Stimulated activated CD4-positive, alpha-beta T cell treated with anti-CD3 and anti-CD28 coated beads, Interleukin-12 subunit alpha, Interleukin-12 subunit beta, amount 100 ng/mL, for 24 hours (primary cell): ENCODE measurements around the gene AXIN2.
"Not testable (repeated sequence)": the region's sequence is repeated elsewhere in the genome, so short reads cannot be mapped to it uniquely, and the experiment has no call there.

Experiments
- DNase-seq, 2 experiments: peaks; one replicate each; pipeline ENCODE4 v3.0.0-alpha.2; 2020; ENCODE audit warnings: low read depth in 2 of 2

The AXIN2 gene

GRCh38 chr17:65484405-65484804 is 77.0 kb downstream of the AXIN2 start:
- DNase-seq, result not testable (repeated sequence)

DNA sequence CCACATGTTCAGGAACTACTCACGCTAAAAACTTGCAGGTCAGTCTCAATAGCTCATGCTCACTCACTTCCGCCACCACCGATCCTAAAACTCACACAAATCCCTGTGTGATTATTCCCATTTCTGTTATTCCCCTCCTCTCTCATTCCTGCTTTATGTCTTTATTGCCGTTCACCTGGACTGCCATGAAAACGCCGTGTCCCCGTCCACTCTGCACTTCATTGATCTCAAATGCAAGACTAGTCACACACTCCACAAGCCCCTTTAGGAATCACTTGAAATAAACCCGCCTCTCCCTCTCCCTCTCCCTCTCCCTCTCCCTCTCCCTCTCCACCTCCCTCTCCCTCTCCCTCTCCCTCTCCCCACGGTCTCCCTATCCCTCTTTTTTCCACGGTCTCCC is 78.0 kb downstream of the AXIN2 start:
- no peak for DNase-seq

- no peak for DNase-seq
These were observed 79.2 kb downstream of the AXIN2 start for GRCh38 chr17:65482201-65482600.

DNA sequence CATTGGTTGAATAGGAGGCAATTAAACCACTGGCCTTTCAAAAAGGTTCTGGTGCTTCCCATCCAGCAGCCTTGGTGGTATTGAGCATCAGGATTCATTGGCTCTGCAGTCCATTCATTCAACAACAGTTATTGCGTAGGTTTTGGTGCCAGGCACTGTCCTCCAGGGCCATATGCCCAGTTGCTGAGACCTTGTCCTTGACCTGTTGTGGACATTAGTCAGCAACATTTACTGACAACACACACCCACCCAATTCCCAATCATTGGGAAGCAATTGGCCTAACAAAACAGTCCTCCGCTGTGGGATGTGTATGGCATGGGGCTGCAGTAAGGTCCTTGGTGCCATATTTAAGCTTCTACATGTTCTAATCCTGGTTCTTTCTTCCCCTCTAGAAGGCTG is 82.2 kb downstream of the AXIN2 start:
- no peak for DNase-seq
